ENCODE measurements around the gene VAT1L. TPM values are rescaled to one million over a fixed set of nuclear protein-coding genes. Genes with fewer than 3 reads are reported as not detected.

The VAT1L gene
- total RNA-seq, 3 donors from 2014 or later (not counting 1 experiment from before 2014, with no cell fraction given), result not detected

DNA sequence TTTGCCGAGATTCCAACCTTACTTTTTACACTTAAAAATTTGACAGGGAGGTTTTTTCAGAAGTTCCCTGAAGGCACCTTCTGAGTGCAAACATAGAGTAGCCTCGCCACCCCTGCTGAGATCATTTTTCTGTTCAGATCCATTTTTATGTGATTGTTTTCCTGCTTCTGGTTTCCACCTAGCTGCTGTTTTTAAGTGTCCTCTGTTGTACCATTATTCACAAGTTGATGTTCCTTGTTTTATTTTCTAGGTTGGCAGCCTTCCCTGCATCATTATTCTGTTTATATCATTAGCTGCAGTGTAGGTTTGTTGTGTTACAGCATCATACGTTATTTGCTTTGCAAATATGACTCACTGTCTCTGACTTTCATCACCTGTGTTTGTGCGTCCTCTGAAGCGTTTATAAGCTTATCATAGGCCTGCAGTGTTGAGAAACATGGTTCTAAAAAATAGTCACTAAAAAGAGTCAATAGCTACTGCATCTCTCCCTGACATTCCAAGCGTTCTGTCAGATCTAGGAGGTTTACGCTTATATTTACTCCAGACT lies 117.1 kb downstream of the VAT1L start:
- Histone ChIP-seq H3K36me3 (ENCODE audit: control insufficient read depth, insufficient read depth, low read length) (no peaks in the 10 kb centered on the region), H3K4me1 (ENCODE audit: control insufficient read depth, insufficient read depth, low read length) (no peaks in the 10 kb centered on the region), H3K27ac (ENCODE audit: low read length) (no peak overlapping the region), H3K27me3 (ENCODE audit: control insufficient read depth, insufficient read depth, low read length) (no peaks in the 10 kb centered on the region), H3K9me3 (ENCODE audit: control insufficient read depth, insufficient read depth, low read length) (no peaks in the 10 kb centered on the region), H3K4me3 (ENCODE audit: low read length) (no peak overlapping the region)
- Mint-ChIP-seq H3K27me3 (ENCODE audit: low read depth in 2 of 2) (peaks cover 5 to 13% of the 10 kb centered on the region in 2 donors), H3K9me3 (no peaks in the 10 kb centered on the region), H3K36me3 (no peaks in the 10 kb centered on the region), H3K27ac (no peak overlapping the region), H3K4me3 (no peak overlapping the region), H3K4me1 (no peaks in the 10 kb centered on the region)
- DNase-seq (no peak), ATAC-seq (no peak)
- intact Hi-C loops (cut with micrococcal nuclease), result no loop called here
- 89% methylated on average over 6 of the region's 7 CpGs for WGBS (ENCODE audit: insufficient coverage)
- TF ChIP-seq, protein P1, sequence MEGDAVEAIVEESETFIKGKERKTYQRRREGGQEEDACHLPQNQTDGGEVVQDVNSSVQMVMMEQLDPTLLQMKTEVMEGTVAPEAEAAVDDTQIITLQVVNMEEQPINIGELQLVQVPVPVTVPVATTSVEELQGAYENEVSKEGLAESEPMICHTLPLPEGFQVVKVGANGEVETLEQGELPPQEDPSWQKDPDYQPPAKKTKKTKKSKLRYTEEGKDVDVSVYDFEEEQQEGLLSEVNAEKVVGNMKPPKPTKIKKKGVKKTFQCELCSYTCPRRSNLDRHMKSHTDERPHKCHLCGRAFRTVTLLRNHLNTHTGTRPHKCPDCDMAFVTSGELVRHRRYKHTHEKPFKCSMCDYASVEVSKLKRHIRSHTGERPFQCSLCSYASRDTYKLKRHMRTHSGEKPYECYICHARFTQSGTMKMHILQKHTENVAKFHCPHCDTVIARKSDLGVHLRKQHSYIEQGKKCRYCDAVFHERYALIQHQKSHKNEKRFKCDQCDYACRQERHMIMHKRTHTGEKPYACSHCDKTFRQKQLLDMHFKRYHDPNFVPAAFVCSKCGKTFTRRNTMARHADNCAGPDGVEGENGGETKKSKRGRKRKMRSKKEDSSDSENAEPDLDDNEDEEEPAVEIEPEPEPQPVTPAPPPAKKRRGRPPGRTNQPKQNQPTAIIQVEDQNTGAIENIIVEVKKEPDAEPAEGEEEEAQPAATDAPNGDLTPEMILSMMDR (IDR thresholded peaks at IDR 0.05), result no peak

- Histone ChIP-seq H3K4me1 (ENCODE audit: control insufficient read depth, insufficient read depth, low read length) (no peaks in the 10 kb centered on the region), H3K27ac (ENCODE audit: low read length) (no peak overlapping the region), H3K9me3 (ENCODE audit: control insufficient read depth, insufficient read depth, low read length) (no peaks in the 10 kb centered on the region), H3K27me3 (ENCODE audit: control insufficient read depth, insufficient read depth, low read length) (no peaks in the 10 kb centered on the region), H3K4me3 (ENCODE audit: low read length) (no peak overlapping the region), H3K36me3 (ENCODE audit: control insufficient read depth, insufficient read depth, low read length) (no peaks in the 10 kb centered on the region)
- no peaks in the 10 kb centered on the region for H3K4me1 Mint-ChIP-seq
- 71% methylated on average over 3 of the region's 3 CpGs for WGBS (ENCODE audit: insufficient coverage)
- no peak for ATAC-seq
- H3K9me3 Mint-ChIP-seq, result no peaks in the 10 kb centered on the region
- intact Hi-C loops (cut with micrococcal nuclease), result no loop called here
- TF ChIP-seq, protein P1 (IDR thresholded peaks at IDR 0.05), result no peak
- peaks cover 5 to 8% of the 10 kb centered on the region in 2 donors for H3K27me3 Mint-ChIP-seq (ENCODE audit: low read depth in 2 of 2)
- no peak overlapping the region for H3K4me3 Mint-ChIP-seq
- no peaks in the 10 kb centered on the region for H3K36me3 Mint-ChIP-seq
- DNase-seq, result no peak
- no peak overlapping the region for H3K27ac Mint-ChIP-seq
These were observed 121.7 kb downstream of the VAT1L start for GRCh38 chr16:77910021-77910420.

- Mint-ChIP-seq H3K4me1 (no peaks in the 10 kb centered on the region), H3K27me3 (ENCODE audit: low read depth in 2 of 2) (peaks cover 0 to 9% of the 10 kb centered on the region in 2 donors), H3K36me3 (no peaks in the 10 kb centered on the region), H3K4me3 (no peak overlapping the region), H3K9me3 (no peaks in the 10 kb centered on the region), H3K27ac (no peak overlapping the region)
- H3K4me3 ChIP-seq (ENCODE audit: low read length), result no peak overlapping the region
- H3K27ac ChIP-seq (ENCODE audit: low read length), result no peak overlapping the region
- DNase-seq (no peak), ATAC-seq (no peak)
- 77% methylated on average over 4 of the region's 4 CpGs for WGBS (ENCODE audit: insufficient coverage)
- no peaks in the 10 kb centered on the region for H3K36me3 ChIP-seq (ENCODE audit: control insufficient read depth, insufficient read depth, low read length)
- no peaks in the 10 kb centered on the region for H3K27me3 ChIP-seq (ENCODE audit: control insufficient read depth, insufficient read depth, low read length)
- TF ChIP-seq, protein P1 (IDR thresholded peaks at IDR 0.05), result no peak
- H3K4me1 ChIP-seq (ENCODE audit: control insufficient read depth, insufficient read depth, low read length), result no peaks in the 10 kb centered on the region
- no peaks in the 10 kb centered on the region for H3K9me3 ChIP-seq (ENCODE audit: control insufficient read depth, insufficient read depth, low read length)
- intact Hi-C loops (cut with micrococcal nuclease), result no loop called here
These were observed 124.3 kb downstream of the VAT1L start for GRCh38 chr16:77912617-77913016.

DNA sequence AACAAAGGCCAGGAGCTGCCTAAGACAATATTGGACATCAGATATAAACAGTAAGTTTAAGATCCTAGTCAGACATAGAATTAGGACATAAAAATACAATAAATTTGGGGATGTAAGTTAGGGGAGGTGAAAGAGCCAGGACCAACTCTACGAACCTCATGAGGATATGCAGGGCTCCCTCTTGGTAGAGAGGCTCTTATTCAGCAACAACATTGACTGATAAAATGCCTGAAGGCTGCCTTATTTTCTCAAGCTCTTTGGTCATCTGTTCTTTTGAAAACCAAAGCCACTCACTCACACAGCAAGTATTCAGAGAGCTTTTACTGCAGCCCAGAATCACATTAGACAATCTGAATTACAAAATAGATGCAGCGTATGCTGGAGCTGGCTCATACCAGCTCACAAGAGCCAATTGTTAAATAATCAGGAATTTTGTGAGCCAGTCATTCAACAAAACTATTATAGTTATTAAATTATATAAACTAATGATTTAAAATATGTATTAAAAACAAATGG lies 125.4 kb downstream of the VAT1L start:
- no peaks in the 10 kb centered on the region for H3K9me3 ChIP-seq (ENCODE audit: control insufficient read depth, insufficient read depth, low read length)
- no peaks in the 10 kb centered on the region for H3K9me3 Mint-ChIP-seq
- WGBS (ENCODE audit: insufficient coverage), result 82% methylated on average over 1 of the region's 2 CpGs
- H3K4me3 ChIP-seq (ENCODE audit: low read length), result no peak overlapping the region
- H3K4me1 ChIP-seq (ENCODE audit: control insufficient read depth, insufficient read depth, low read length), result no peaks in the 10 kb centered on the region
- no peaks in the 10 kb centered on the region for H3K4me1 Mint-ChIP-seq
- no peak overlapping the region for H3K27ac ChIP-seq (ENCODE audit: low read length)
- H3K27ac Mint-ChIP-seq, result no peak overlapping the region
- peaks cover 6 to 12% of the 10 kb centered on the region in 2 donors for H3K27me3 Mint-ChIP-seq (ENCODE audit: low read depth in 2 of 2)
- ATAC-seq (no peak), DNase-seq (no peak)
- H3K36me3 ChIP-seq (ENCODE audit: control insufficient read depth, insufficient read depth, low read length), result no peaks in the 10 kb centered on the region
- no peak overlapping the region for H3K4me3 Mint-ChIP-seq
- H3K27me3 ChIP-seq (ENCODE audit: control insufficient read depth, insufficient read depth, low read length), result no peaks in the 10 kb centered on the region
- TF ChIP-seq, protein P1 (IDR thresholded peaks at IDR 0.05), result no peak
- H3K36me3 Mint-ChIP-seq, result no peaks in the 10 kb centered on the region
- intact Hi-C loops (cut with micrococcal nuclease), result no loop called here
